Suprapubic skin (tissue), 4 donors: Measurements from ENCODE around the gene MYADML2. TPM values are rescaled to one million over a fixed set of nuclear protein-coding genes. Genes with fewer than 3 reads are reported as not detected.

Experiments used
- DNase-seq, 2 donors: peaks; one replicate each; pipeline ENCODE4 v3.0.0-alpha.2; 2019; ENCODE audit warnings: low spot score in 2 of 2
- H3K27ac ChIP-seq: fragments of 200-600 bp; sonication (generic); one replicate; pipeline ENCODE4 v1.5.1; 2019
- H3K27me3 ChIP-seq: fragments of 200-600 bp; sonication (generic); one replicate; pipeline ENCODE4 v1.5.1; 2019
- H3K36me3 ChIP-seq: fragments of 200-600 bp; sonication (generic); one replicate; pipeline ENCODE4 v1.5.1; 2019
- H3K4me1 ChIP-seq: fragments of 200-600 bp; sonication (generic); one replicate; pipeline ENCODE4 v1.5.1; 2019
- H3K4me3 ChIP-seq: fragments of 200-600 bp; sonication (generic); one replicate; pipeline ENCODE4 v1.5.1; 2019; ENCODE audit warnings: mild to moderate bottlenecking
- H3K9me3 ChIP-seq: fragments of 200-600 bp; sonication (generic); one replicate; pipeline ENCODE4 v1.5.1; 2019
- EP300 ChIP-seq: sonication (generic); formaldehyde crosslinking; IDR thresholded peaks from one replicate; pipeline ENCODE4 v1.6.1; 2017; ENCODE audit warnings: antibody characterized with exemption
- POLR2A ChIP-seq, 2 donors: fragments of 450-650 bp; IDR thresholded peaks; one replicate each; pipeline ENCODE4 v1.6.1; 2017; ENCODE audit warnings: antibody characterized with exemption in 2 of 2, mild to moderate bottlenecking in 2 of 2, moderate library complexity in 2 of 2
- POLR2AphosphoS5 ChIP-seq, 3 donors: sonication (generic); formaldehyde crosslinking; IDR thresholded peaks; one replicate each; pipeline ENCODE4 v1.6.1; 2017; ENCODE audit warnings: antibody characterized with exemption in 3 of 3
- WGBS: methylation state at CpG from one replicate; pipeline ENCODE4 v1.1.5; 2018; 5-methylcytosine and 5-hydroxymethylcytosine counted together
- total RNA-seq, 4 donors: library from RNA; depleted of rRNA; stranded (reverse); fragments of >200 nt; gene quantifications; one replicate each; pipeline ENCODE4 v1.1.0, GENCODE V29; 2016
- TF ChIP-seq, protein P1 (sequence below), 2 donors: fragments of 200-600 bp in 1 of 2; fragments of 450-650 bp in 1 of 2; sonication (generic) in 1 of 2; IDR thresholded peaks; one replicate each; pipeline ENCODE4 v1.5.1; 2016 to 2019; ENCODE audit warnings: antibody characterized with exemption in 2 of 2, mild to moderate bottlenecking in 1 of 2, moderate library complexity in 1 of 2

Gene MYADML2
- total RNA-seq, 4 donors from 2014 or later: not detected

GRCh38 chr17:81980707-81981343 is 33.8 kb upstream of the MYADML2 start:
- no peaks in the 10 kb centered on the region for H3K9me3 ChIP-seq
- DNase-seq: no peak
- H3K27me3 ChIP-seq: no peaks in the 10 kb centered on the region
- H3K4me3 ChIP-seq: no peak overlapping the region
- WGBS: 76% methylated on average over 9 of the region's 9 CpGs
- H3K4me1 ChIP-seq: peaks cover 20% of the 10 kb centered on the region
- H3K36me3 ChIP-seq: peaks cover 39% of the 10 kb centered on the region
- TF ChIP-seq POLR2AphosphoS5 (IDR thresholded peaks at IDR 0.05): no peak
- no peak for TF ChIP-seq POLR2A (IDR thresholded peaks at IDR 0.05)
- TF ChIP-seq, protein P1, sequence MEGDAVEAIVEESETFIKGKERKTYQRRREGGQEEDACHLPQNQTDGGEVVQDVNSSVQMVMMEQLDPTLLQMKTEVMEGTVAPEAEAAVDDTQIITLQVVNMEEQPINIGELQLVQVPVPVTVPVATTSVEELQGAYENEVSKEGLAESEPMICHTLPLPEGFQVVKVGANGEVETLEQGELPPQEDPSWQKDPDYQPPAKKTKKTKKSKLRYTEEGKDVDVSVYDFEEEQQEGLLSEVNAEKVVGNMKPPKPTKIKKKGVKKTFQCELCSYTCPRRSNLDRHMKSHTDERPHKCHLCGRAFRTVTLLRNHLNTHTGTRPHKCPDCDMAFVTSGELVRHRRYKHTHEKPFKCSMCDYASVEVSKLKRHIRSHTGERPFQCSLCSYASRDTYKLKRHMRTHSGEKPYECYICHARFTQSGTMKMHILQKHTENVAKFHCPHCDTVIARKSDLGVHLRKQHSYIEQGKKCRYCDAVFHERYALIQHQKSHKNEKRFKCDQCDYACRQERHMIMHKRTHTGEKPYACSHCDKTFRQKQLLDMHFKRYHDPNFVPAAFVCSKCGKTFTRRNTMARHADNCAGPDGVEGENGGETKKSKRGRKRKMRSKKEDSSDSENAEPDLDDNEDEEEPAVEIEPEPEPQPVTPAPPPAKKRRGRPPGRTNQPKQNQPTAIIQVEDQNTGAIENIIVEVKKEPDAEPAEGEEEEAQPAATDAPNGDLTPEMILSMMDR (IDR thresholded peaks at IDR 0.05): no peak
- TF ChIP-seq EP300: no peak
- H3K27ac ChIP-seq: no peak overlapping the region

GRCh38 chr17:81980122-81980521 is 33.1 kb upstream of the MYADML2 start:
- no peak for TF ChIP-seq POLR2A (IDR thresholded peaks at IDR 0.05)
- no peak for TF ChIP-seq POLR2AphosphoS5 (IDR thresholded peaks at IDR 0.05)
- TF ChIP-seq, protein P1 (IDR thresholded peaks at IDR 0.05): no peak
- no peak for TF ChIP-seq EP300
- Histone ChIP-seq H3K36me3 (peaks cover 32% of the 10 kb centered on the region), H3K27me3 (no peaks in the 10 kb centered on the region), H3K9me3 (no peaks in the 10 kb centered on the region), H3K4me3 (no peak overlapping the region), H3K4me1 (peaks cover 20% of the 10 kb centered on the region), H3K27ac (no peak overlapping the region)
- no peak for DNase-seq
- WGBS: 91% methylated on average over 4 of the region's 4 CpGs

GRCh38 chr17:81978524-81979298 is 31.7 kb upstream of the MYADML2 start:
- no peak for DNase-seq
- TF ChIP-seq EP300 (no peak), POLR2AphosphoS5 (IDR thresholded peaks at IDR 0.05) (no peak), POLR2A (IDR thresholded peaks at IDR 0.05) (no peak)
- TF ChIP-seq, protein P1 (IDR thresholded peaks at IDR 0.05): no peak
- Histone ChIP-seq H3K4me3 (peak overlapping the region; percentile 79), H3K4me1 (peaks cover 20% of the 10 kb centered on the region), H3K9me3 (no peaks in the 10 kb centered on the region), H3K27me3 (no peaks in the 10 kb centered on the region), H3K27ac (no peak overlapping the region), H3K36me3 (peaks cover 18% of the 10 kb centered on the region)
- WGBS: 85% methylated on average over 27 of the region's 27 CpGs

DNA sequence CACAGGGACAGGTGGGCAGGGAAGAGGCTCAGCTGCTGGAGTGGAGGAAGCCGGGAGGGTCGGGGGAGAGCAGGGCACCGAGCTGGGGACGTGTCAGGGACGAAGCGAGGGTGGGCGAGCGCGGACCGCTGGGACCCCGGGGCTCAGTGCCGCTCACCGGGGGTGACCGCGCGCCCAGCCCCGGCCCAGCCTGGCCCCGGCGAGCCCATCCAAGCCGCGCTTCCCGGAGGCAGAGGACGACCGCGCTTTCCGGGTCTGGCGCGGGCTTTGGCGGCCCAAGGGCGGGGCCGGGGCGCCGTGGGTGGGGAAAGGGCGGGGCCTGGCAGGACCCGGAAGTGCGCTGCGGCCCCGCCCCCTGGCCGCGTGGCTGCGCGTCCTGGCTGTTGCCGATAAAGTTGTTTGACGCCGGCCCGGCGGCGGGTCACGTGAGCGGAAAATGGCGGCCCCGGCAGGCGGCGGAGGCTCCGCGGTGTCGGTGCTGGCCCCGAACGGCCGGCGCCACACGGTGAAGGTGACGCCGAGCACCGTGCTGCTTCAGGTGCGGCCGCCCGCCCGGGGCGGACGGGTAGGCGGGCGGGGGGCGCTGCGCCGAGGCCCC is 30.3 kb upstream of the MYADML2 start, which contains the start of gene ASPSCR1:
Gene ASPSCR1 (plus strand): TSS at position 419 of the 598 bp plus-strand sequence. CDS start 18 bp downstream, at position 437.
- WGBS: 2% methylated on average over 15 of the region's 76 CpGs
- no peaks in the 10 kb centered on the region for H3K27me3 ChIP-seq
- peak within 1 kb of the TSS; percentile 79 for H3K4me3 ChIP-seq
- peak; percentile 93 for DNase-seq
- peak within 1 kb of the TSS; percentile 93 for H3K27ac ChIP-seq
- TF ChIP-seq POLR2AphosphoS5 (IDR thresholded peaks at IDR 0.05) (peak in 2 of 3 donors; percentile 12 to 46), POLR2A (IDR thresholded peaks at IDR 0.05) (peak; percentile 55 to 60)
- TF ChIP-seq, protein P1 (IDR thresholded peaks at IDR 0.05): no peak
- peaks cover 9% of the 10 kb centered on the region for H3K36me3 ChIP-seq
- H3K9me3 ChIP-seq: no peaks in the 10 kb centered on the region
- H3K4me1 ChIP-seq: peaks cover 20% of the 10 kb centered on the region
